Pancreas (tissue), 10 donors: ENCODE results near the gene NPIPB13. TPM values are rescaled to one million over a fixed set of nuclear protein-coding genes. Genes with fewer than 3 reads are reported as not detected.
A peak's percentile ranks its signal among the peaks of the same experiment; 100 is the strongest.
"Not testable (repeated sequence)": the region's sequence is repeated elsewhere in the genome, so short reads cannot be mapped to it uniquely, and the experiment has no call there.

Experiments
- ATAC-seq, 4 donors: fragments of 200-7000 bp; cut with Tn5 transposase; one replicate each; pipeline versions ENCODE4 v1.8.0 to v1.9.1; 2020; ENCODE audit warnings: mild to moderate bottlenecking in 4 of 4, moderate library complexity in 4 of 4
- DNase-seq, 6 donors: peaks; one replicate each; pipeline ENCODE4 v3.0.0-alpha.2; 2020
- FAIRE-seq: peaks from 2 replicates; lab custom pipeline; 2012; peaks lifted over from hg19 to GRCh38; lab: Jason Lieb, UNC
- H3K27ac ChIP-seq, 4 donors: fragments of 200-600 bp; sonication (generic); 1 replicate in 3 of 4; 2 replicates in 1 of 4; pipeline versions ENCODE4 v1.5.0 to v1.8.0; 2020
- H3K27me3 ChIP-seq, 4 donors: fragments of 200-600 bp; one replicate each; pipeline ENCODE4 v1.8.0; 2021
- H3K36me3 ChIP-seq, 3 donors: fragments of 200-600 bp; sonication (generic) in 1 of 3; one replicate each; pipeline versions ENCODE4 v1.5.0 to v1.8.0; 2020 to 2021
- H3K4me1 ChIP-seq, 3 donors: fragments of 200-600 bp; one replicate each; pipeline ENCODE4 v1.8.0; 2021
- H3K4me3 ChIP-seq, 4 donors: fragments of 200-600 bp; sonication (generic) in 2 of 4; one replicate each; pipeline versions ENCODE4 v1.5.0 to v1.8.0; 2020 to 2021
- H3K9me3 ChIP-seq, 4 donors: fragments of 200-600 bp; one replicate each; pipeline ENCODE4 v1.8.0; 2021
- WGBS, 2 donors: extraction: QIAGEN DNeasy Blood & Tissue Kit; methylation state at CpG; one replicate each; pipeline ENCODE4 v1.1.7; 2013; 5-methylcytosine and 5-hydroxymethylcytosine counted together
- intact Hi-C, 3 donors: fragments of 100-400 bp; cut with DNase I; formaldehyde crosslinking; loops; one replicate each; pipeline versions ENCODE4 v1.11.1 to v1.14.2; 2022
- polyA plus RNA-seq, 2 donors: library from polyadenylated mRNA; stranded (reverse); fragments of 200-250 nt; gene quantifications; one replicate each; pipeline ENCODE4 v1.2.3, GENCODE V29; 2013
- total RNA-seq, 6 donors: library from RNA; stranded (reverse); fragmentation: NEBNext Ultra II Directional in 4 of 6; extraction: Animal tissue kit (Norgen Biotek cat#: 25700) in 4 of 6; gene quantifications; one replicate each; pipeline versions ENCODE4 v1.2.1 to v1.2.4, GENCODE V29; 2021 to 2023
- donor health status: healthy with polysubstance abuse.
- donor health status: DM: no; HTN: no; CAD: no; lungs with moderate emphysema.
- donor health status: DM: no; HTN: no; CAD: no.
- donor health status: control.
- donor health status: control.
- donor health status: Bipolar disorder and iron deficiency.
- donor health status: DM: yes; HTN: yes; CAD: no.
- donor health status: DM: no; HTN: no; CAD: no.
- donor health status: DM: no; HTN: no; CAD: no.
- donor health status: DM: yes; HTN: yes; CAD: no.

The NPIPB13 gene
- 10 to 100 TPM in 1 of 6 donors, 1 to 10 TPM in 4, under 1 TPM in 1; 0.70 to 14.4 (median 5.3) TPM for total RNA-seq
- polyA plus RNA-seq = 1 to 10 TPM; 6.9 to 10.0 TPM

GRCh38 chr16:30248379-30248778 is at the start of gene NPIPB13:
TSS of gene NPIPB13 (minus strand) at chr16:30248479. CDS start at chr16:30245573, 2,906 bp downstream.
- H3K36me3 ChIP-seq, H3K4me3 ChIP-seq, FAIRE-seq, H3K9me3 ChIP-seq, H3K27me3 ChIP-seq, ATAC-seq, DNase-seq, intact Hi-C loops, H3K4me1 ChIP-seq, H3K27ac ChIP-seq: not testable (repeated sequence)
- WGBS, 2 donors = no CpG with 5 or more reads among the region's 4 CpGs

GRCh38 chr16:30282357-30282756 is 34.1 kb upstream of the NPIPB13 start:
- H3K4me3 ChIP-seq, ATAC-seq, H3K27me3 ChIP-seq, H3K4me1 ChIP-seq, H3K9me3 ChIP-seq, H3K36me3 ChIP-seq, FAIRE-seq, H3K27ac ChIP-seq, intact Hi-C loops: not testable (repeated sequence)
- WGBS, 2 donors = 95 to 98% methylated on average over 9 of the region's 10 CpGs
- DNase-seq = peak in 1 of 6 donors; percentile 13

DNA sequence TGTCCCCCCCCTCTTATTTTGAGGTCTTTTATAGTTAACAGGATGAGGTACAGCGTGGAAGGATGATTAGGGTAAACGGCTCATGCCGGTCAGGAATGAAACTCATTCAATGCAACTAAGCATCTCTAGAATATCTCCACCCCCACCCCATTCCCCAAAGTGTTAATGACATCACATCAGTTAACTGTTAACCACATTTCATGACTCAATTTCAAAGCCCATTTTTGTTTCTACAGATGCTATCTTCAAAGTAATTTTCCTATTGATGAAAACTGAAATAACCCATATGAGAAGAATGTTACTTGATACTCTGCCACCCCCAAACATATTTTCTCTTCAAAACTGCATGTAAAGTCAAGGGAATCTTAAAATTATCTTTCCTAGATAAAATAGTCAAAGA is 30.2 kb upstream of the NPIPB13 start:
- ATAC-seq, H3K27me3 ChIP-seq, intact Hi-C loops, H3K4me3 ChIP-seq, H3K36me3 ChIP-seq, FAIRE-seq, DNase-seq, H3K4me1 ChIP-seq, H3K9me3 ChIP-seq, H3K27ac ChIP-seq: not testable (repeated sequence)
- WGBS, 2 donors = no CpG with 5 or more reads among the region's 3 CpGs

DNA sequence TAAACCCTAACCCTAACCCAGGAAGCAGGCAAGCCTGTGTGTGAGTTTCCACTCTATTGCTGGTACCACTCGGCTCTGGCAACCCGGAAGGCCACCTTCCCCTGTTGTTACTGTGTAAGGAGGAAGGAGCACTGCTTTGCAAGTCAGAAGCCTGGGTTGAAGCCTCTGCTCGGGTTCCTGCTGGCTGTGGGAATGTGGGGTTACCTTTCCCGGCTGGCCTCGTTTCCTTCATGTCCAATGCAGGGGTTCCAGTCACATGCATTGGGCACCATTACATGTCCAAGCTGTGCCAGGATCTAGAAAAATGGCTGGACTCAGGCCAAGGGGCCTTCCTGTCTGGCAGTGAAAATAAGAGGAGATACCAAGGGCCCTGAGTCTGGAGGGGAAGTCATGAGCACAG is 31.2 kb downstream of the NPIPB13 start:
- H3K9me3 ChIP-seq, H3K4me3 ChIP-seq, H3K4me1 ChIP-seq, H3K27ac ChIP-seq, H3K27me3 ChIP-seq, intact Hi-C loops, ATAC-seq, FAIRE-seq, H3K36me3 ChIP-seq: not testable (repeated sequence)
- peak in 3 of 6 donors; percentile 4 to 10 (median 6) for DNase-seq
- 60 to 76% methylated on average over 3 of the region's 5 CpGs for WGBS, 2 donors

- FAIRE-seq, H3K4me3 ChIP-seq, H3K27ac ChIP-seq, H3K4me1 ChIP-seq, H3K9me3 ChIP-seq, H3K36me3 ChIP-seq, ATAC-seq, H3K27me3 ChIP-seq, DNase-seq, intact Hi-C loops: not testable (repeated sequence)
- no CpG with 5 or more reads among the region's 4 CpGs for WGBS, 2 donors
Observed at GRCh38 chr16:30211414-30211813, 36.9 kb downstream of the NPIPB13 start.

- FAIRE-seq, H3K4me1 ChIP-seq, H3K36me3 ChIP-seq, H3K27me3 ChIP-seq, H3K4me3 ChIP-seq, H3K27ac ChIP-seq, H3K9me3 ChIP-seq, intact Hi-C loops: not testable (repeated sequence)
- WGBS, 2 donors = 14 to 16% methylated on average over 4 of the region's 6 CpGs
- peak in 5 of 6 donors; percentile 5 to 30 (median 23) for DNase-seq
- ATAC-seq = peak; percentile 33 to 59 (median 50)
Observed at GRCh38 chr16:30209032-30209431, 39.2 kb downstream of the NPIPB13 start.

DNA sequence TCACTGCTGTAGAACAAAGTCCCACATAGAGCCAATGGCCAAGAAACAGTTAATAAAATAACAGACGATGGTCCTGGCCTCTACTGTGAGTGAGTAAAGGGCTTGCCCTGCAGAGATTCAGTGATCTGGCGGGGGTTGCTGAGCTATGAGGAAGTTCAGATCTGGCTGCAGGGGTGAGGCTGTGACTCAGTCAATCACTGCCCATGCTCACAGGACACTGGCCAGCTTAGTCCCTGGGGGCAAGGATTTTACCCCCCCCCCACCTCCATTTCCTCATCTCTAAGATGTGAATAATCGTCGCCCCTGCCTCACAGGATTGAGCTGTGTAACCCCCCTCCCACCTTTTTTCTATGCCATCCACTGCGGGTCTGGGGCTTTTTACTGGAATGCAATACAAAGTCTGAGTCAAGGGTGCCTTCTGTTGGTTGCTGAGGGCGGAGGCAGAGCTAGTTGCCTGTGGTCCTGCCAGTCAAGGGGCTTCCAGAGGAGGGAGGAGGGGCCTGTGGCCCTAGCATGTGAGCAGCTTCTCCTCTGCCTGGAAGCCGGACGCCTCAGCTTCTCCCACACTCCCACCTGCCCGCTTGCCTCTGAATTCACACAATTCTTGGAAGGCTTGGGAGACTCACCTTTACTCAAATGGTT is 41.1 kb downstream of the NPIPB13 start:
- H3K27ac ChIP-seq, intact Hi-C loops, H3K4me3 ChIP-seq, H3K9me3 ChIP-seq, H3K4me1 ChIP-seq, H3K36me3 ChIP-seq, H3K27me3 ChIP-seq, FAIRE-seq: not testable (repeated sequence)
- DNase-seq (peak in 4 of 6 donors; percentile 2 to 13 (median 6)), ATAC-seq (peak in 3 of 4 donors; percentile 31 to 63 (median 60))
- WGBS, 2 donors = 18 to 47% methylated on average over 2 of the region's 9 CpGs

DNA sequence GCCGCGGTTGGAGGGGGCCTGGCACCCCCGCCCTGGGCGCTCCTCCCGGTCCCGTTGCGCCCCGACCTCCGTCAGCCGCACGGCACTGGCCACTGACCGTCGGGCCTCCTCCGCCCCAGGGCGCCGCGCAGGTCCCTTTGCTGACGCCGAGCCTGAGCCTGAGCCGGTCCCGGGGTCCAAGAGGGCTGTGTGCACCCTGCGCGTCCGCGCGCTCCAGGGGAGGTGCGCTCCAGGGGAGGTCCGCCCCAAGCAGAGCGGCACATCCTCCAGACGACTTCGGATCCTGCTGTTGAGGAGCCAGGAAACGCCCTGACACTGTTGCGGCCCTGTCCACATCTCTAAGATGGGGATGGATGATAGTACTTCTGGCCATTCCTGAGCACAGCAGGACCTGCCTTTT is 42.0 kb downstream of the NPIPB13 start:
- H3K9me3 ChIP-seq, H3K36me3 ChIP-seq, intact Hi-C loops, FAIRE-seq, H3K27me3 ChIP-seq, DNase-seq, H3K27ac ChIP-seq, H3K4me1 ChIP-seq: not testable (repeated sequence)
- WGBS, 2 donors = no CpG with 5 or more reads among the region's 33 CpGs
- peak overlapping the region in 3 of 4 donors; percentile 35 to 49 (median 48) for H3K4me3 ChIP-seq
- ATAC-seq = peak; percentile 21 to 44 (median 36)

DNA sequence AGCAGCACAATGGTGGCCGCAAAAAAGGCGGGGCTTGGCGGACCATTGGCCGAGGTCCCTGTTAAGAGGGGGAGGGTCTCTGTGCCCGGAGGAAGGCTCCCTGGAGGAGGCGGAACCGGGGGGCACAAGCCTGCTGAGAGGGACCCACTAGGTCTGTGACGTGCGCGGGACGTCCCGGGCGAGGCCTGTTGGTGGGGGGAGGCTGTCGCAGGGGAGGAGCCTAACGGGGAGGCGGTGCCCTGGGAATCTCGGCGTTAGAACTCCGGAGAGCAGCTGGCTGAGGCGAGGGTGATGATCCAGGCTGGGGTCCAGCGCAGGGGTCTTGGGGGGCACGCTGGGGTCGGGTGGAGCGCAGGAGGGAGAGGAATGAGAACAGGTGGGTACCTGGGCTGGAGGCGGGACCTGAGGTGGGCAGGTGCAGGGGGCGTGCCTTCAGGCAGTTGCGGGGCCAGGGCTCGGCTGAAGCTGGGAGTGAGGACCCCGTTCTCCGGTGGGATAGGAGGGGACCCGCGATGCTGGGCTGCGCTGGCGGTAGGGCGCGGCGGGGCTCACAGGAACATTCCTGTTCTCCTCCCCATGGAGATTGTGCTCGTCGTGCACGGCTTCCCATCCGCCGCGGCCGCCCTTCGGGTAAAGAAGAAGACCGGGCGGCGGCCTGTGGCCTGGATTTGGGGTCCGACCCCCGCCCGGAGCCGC is 42.6 kb downstream of the NPIPB13 start:
- FAIRE-seq, H3K4me1 ChIP-seq, H3K27me3 ChIP-seq, H3K36me3 ChIP-seq, H3K27ac ChIP-seq, H3K9me3 ChIP-seq, intact Hi-C loops: not testable (repeated sequence)
- peak overlapping the region; percentile 35 to 49 (median 48) for H3K4me3 ChIP-seq
- peak; percentile 4 to 72 (median 15) for DNase-seq
- peak; percentile 67 to 79 (median 72) for ATAC-seq
- 0 to 2% methylated on average over 14 to 20 of the region's 52 CpGs for WGBS, 2 donors

DNA sequence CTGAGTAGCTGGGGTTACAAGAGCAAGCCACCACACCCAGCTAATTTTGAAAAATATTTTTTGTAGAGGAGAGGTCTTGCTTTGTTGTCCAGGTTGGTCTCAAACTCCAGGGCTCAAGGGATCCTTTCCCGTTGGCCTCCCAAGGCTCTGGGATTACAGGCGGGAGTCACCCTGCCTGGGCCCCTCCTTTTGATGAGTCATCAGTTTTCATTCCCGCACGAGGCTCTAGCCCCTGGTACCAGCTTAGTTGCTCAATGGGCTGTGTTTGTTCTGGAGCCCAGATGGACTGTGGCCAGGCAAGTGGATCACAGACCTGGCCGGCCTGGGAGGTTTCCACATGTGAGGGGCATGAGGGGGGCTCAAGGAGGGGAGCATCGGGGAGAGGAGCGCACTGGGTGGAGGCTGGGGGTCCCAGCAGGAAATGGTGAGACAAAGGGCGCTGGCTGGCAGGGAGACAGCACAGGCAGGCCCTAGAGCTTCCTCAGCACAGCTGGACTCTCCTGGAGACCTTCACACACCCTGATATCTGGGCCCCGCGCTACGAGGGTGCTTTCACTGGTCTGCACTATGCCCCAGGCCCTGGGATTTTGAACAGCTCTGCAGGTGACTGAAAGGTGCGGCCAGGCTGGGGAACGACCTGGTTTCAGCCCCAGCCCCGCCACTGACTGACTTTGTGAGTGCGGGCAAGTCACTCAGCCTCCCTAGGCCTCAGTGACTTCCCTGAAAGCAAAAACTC is 48.5 kb downstream of the NPIPB13 start:
- intact Hi-C loops, H3K27me3 ChIP-seq, H3K4me1 ChIP-seq, DNase-seq, H3K27ac ChIP-seq, FAIRE-seq, H3K9me3 ChIP-seq, H3K4me3 ChIP-seq, H3K36me3 ChIP-seq: not testable (repeated sequence)
- peak; percentile 76 to 81 (median 80) for ATAC-seq
- no CpG with 5 or more reads among the region's 15 CpGs for WGBS, 2 donors

GRCh38 chr16:30199049-30199448 is 49.2 kb downstream of the NPIPB13 start, which contains the start of gene SULT1A3:
TSS of gene SULT1A3 (plus strand) at chr16:30199255. CDS start at chr16:30200729, 1,474 bp downstream.
- H3K9me3 ChIP-seq, H3K27me3 ChIP-seq, H3K36me3 ChIP-seq, DNase-seq, H3K4me1 ChIP-seq, H3K4me3 ChIP-seq, H3K27ac ChIP-seq, FAIRE-seq, intact Hi-C loops: not testable (repeated sequence)
- ATAC-seq = peak in 1 of 4 donors; percentile 0
- no CpG with 5 or more reads among the region's 3 CpGs for whole genome bisulfite sequencing, 2 donors
